Neuron (in vitro differentiated cells): ENCODE results near the gene PANK4.

ENCODE experiments used
- H2AFZ ChIP-seq: one replicate; pipeline ENCODE4 v1.6.1; 2013; ENCODE audit warnings: low read depth, mild to moderate bottlenecking, inconsistent platforms, low read length, moderate library complexity
- H3K27me3 ChIP-seq: one replicate; pipeline ENCODE4 v1.6.1; 2013; ENCODE audit warnings: low read length; ENCODE audit not compliant: insufficient read depth
- H3K36me3 ChIP-seq: one replicate; pipeline ENCODE4 v1.6.1; 2013; ENCODE audit warnings: low read length; ENCODE audit not compliant: insufficient read depth
- H3K4me1 ChIP-seq: one replicate; pipeline ENCODE4 v1.6.1; 2013; ENCODE audit warnings: low read length; ENCODE audit not compliant: insufficient read depth
- H3K4me3 ChIP-seq: 2 replicates; pipeline ENCODE4 v1.5.1; 2013; ENCODE audit warnings: mild to moderate bottlenecking, low read length, moderate library complexity
- H3K9me3 ChIP-seq: one replicate; pipeline ENCODE4 v1.6.1; 2013; ENCODE audit warnings: low read length

The PANK4 gene

GRCh38 chr1:2535455-2535854 is 9.1 kb upstream of the PANK4 start:
- H3K9me3 ChIP-seq = no peaks in the 10 kb centered on the region
- H3K4me1 ChIP-seq = peaks cover 71% of the 10 kb centered on the region
- no peaks in the 10 kb centered on the region for H3K36me3 ChIP-seq
- no peaks in the 10 kb centered on the region for H3K27me3 ChIP-seq
- H3K4me3 ChIP-seq = no peak overlapping the region
- no peak overlapping the region for H2AFZ ChIP-seq

DNA sequence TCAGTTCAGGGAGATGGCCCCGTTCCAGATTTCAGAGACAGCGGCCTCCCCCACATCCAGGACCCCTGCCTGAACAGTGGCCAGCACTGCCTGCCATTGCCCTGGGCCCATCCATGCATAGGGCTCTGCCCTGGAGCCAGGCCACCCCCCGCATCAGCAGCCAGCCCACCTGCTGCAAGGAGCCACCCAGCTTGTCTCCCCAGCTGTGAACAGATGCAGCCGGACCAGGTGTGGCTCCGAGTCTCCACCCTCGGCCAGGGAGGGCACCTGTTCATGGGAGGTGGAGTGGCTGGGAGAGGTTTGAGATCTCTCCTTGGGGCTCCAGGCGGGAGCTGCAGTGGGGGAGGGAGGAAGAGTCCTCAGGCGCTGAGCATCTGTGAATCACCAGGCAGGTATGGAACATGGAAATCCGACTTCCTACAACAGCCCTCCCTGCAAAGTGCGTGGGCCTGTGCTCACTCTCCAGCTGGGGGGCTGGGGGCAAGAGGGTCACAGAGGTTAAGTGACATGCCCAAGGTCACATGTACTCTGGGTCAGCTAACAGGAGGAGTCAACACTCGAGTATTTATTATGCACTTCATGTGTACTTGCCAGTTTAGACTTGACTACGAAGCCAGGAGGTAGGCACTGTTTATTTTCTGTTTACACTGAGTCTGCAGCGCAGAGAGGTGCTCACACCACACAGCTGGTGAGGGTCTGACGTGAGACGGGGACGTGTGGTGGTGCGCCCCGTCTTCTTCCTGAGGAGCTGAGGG is 8.5 kb upstream of the PANK4 start:
- Histone ChIP-seq H3K27me3 (no peaks in the 10 kb centered on the region), H3K36me3 (no peaks in the 10 kb centered on the region), H2AFZ (no peak overlapping the region), H3K4me1 (peaks cover 65% of the 10 kb centered on the region), H3K4me3 (no peak overlapping the region), H3K9me3 (no peaks in the 10 kb centered on the region)

- Histone ChIP-seq H3K36me3 (no peaks in the 10 kb centered on the region), H3K4me3 (no peak overlapping the region), H3K27me3 (no peaks in the 10 kb centered on the region), H3K9me3 (no peaks in the 10 kb centered on the region), H3K4me1 (peaks cover 60% of the 10 kb centered on the region), H2AFZ (no peak overlapping the region)
Measured at GRCh38 chr1:2534315-2534686, 7.9 kb upstream of the PANK4 start.

GRCh38 chr1:2533365-2533764 is 7.0 kb upstream of the PANK4 start:
- H3K27me3 ChIP-seq = no peaks in the 10 kb centered on the region
- peaks cover 65% of the 10 kb centered on the region for H3K4me1 ChIP-seq
- no peaks in the 10 kb centered on the region for H3K9me3 ChIP-seq

GRCh38 chr1:2532485-2533160 is 6.2 kb upstream of the PANK4 start:
- Histone ChIP-seq H3K4me3 (no peak overlapping the region), H3K9me3 (no peaks in the 10 kb centered on the region), H3K36me3 (peaks cover 6% of the 10 kb centered on the region), H3K4me1 (peaks cover 70% of the 10 kb centered on the region), H3K27me3 (no peaks in the 10 kb centered on the region), H2AFZ (no peak overlapping the region)

More at GRCh38 chr1:2533365-2533764, 7.0 kb upstream of the PANK4 start:
- Histone ChIP-seq H3K4me3 (no peak overlapping the region), H3K36me3 (peaks cover 6% of the 10 kb centered on the region), H2AFZ (no peak overlapping the region)

- Histone ChIP-seq H3K4me3 (peak overlapping the region; percentile 83), H3K36me3 (peaks cover 6% of the 10 kb centered on the region), H2AFZ (no peak overlapping the region), H3K9me3 (no peaks in the 10 kb centered on the region), H3K4me1 (peaks cover 74% of the 10 kb centered on the region), H3K27me3 (no peaks in the 10 kb centered on the region)
Measured at GRCh38 chr1:2530513-2531361, 4.3 kb upstream of the PANK4 start.

DNA sequence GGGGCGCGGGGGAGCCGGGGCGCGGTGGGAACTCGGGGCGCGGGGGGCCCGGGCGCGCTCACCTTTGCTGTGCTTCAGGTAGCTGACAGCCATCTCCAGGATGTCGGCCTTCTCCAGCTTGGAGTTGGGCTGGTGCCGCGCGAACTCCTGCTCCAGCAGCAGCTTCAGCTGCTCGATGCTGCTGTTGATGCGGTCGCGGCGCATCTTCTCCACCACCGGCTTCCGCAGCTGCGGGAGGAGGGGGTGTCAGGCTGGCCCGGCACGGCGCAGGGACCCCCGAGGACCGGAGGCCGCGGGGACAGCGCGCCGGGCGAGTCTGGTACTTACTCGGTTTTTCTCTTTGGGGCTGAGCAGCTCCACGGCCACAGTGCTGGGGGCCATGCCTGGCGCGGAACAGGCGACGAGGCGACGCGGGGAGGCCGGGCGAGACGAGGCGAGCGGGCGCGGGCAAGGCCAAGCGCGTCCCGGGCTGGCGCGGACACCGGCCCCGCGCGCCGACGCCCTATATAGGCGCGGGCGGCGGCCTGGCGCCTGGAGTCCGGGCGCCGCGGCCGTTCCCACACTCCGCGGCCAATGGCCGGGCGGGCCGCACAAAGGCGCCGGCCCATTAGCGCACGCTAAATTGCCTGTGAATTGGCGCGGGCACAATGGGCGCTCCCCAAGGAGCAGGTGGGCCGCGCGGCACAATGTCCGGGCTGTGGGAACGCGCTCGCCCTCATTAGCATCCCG is 3.6 kb upstream of the PANK4 start, which contains the start of gene HES5:
Gene HES5 (minus strand): TSS at position 480 of the 729 bp plus-strand sequence. CDS start 99 bp downstream, at position 381.
- Histone ChIP-seq H3K36me3 (peaks cover 6% of the 10 kb centered on the region), H3K4me3 (peak within 1 kb of the TSS; percentile 83), H3K9me3 (no peaks in the 10 kb centered on the region), H3K27me3 (no peaks in the 10 kb centered on the region), H3K4me1 (peaks cover 74% of the 10 kb centered on the region), H2AFZ (no peak within 1 kb of the TSS)

DNA sequence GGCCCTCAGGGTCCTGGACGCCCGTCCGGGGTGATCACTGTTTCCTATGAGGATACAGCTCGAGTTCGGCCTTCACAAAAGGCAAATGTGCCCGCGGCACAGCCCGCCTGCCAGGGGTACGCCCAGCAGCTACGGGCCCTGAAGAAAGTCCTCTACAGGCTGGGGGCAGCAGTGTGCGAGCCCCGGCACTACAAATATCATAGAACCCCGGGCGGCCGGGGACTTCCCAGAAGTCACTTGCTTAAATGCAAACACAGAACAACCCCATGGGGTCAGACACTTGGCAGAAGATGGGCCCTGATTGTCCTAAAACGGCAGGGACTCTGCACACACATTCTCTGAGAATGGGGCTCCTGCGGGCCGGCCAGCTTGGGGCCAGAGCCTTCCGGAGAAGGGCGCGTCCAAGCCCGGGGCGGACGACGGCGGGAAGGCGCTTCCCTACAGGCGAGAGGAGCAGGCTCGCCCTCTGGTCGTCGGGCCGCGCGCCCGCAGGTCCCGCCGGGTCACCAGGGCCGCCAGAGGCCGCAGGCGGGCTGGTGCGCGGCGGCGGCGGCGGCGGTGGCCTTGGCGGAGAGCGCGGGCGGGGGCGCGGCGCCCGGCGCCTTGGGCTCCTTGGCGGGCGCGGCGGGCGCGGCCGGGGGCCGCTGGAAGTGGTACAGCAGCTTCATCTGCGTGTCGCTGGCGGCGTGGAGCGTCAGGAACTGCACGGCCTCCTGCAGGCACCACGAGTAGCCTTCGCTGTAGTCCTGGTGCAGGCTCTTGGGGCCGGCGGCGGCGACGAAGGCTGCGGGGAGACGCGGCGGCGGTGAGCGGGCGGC is 2.8 kb upstream of the PANK4 start:
- Histone ChIP-seq H3K9me3 (no peaks in the 10 kb centered on the region), H2AFZ (no peak overlapping the region), H3K36me3 (peaks cover 6% of the 10 kb centered on the region), H3K4me3 (peak overlapping the region; percentile 83), H3K27me3 (no peaks in the 10 kb centered on the region), H3K4me1 (peaks cover 74% of the 10 kb centered on the region)

GRCh38 chr1:2528611-2528965 is 2.2 kb upstream of the PANK4 start:
- Histone ChIP-seq H3K27me3 (no peaks in the 10 kb centered on the region), H2AFZ (no peak overlapping the region), H3K36me3 (peaks cover 6% of the 10 kb centered on the region), H3K9me3 (no peaks in the 10 kb centered on the region), H3K4me1 (peaks cover 72% of the 10 kb centered on the region), H3K4me3 (peak overlapping the region; percentile 83)

DNA sequence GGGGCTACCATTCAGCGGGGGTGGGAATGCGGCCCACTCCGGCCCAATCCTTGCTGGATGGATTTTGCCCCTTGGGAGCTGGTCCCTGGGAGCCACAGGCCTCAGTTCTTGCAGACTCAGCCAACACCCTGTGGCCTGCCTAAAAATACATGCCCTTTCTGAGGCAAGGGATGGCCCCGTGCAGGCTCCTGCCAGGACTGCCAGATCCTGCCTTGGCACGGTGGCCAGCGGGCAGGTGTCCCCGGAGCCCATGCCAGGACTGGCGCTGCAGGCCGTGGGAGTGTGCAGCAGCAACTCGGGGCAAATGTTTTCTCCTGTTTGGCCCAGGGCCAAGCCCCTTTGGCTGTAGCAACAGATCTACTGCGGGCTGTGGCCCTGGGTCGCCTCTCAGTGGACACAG is 1.6 kb upstream of the PANK4 start:
- Histone ChIP-seq H2AFZ (no peak overlapping the region), H3K4me3 (peak overlapping the region; percentile 83), H3K36me3 (peaks cover 6% of the 10 kb centered on the region), H3K9me3 (no peaks in the 10 kb centered on the region), H3K4me1 (peaks cover 66% of the 10 kb centered on the region), H3K27me3 (no peaks in the 10 kb centered on the region)

GRCh38 chr1:2527556-2527860 is 1.1 kb upstream of the PANK4 start:
- Histone ChIP-seq H3K9me3 (no peaks in the 10 kb centered on the region), H3K27me3 (no peaks in the 10 kb centered on the region), H3K4me1 (peaks cover 61% of the 10 kb centered on the region), H3K4me3 (peak overlapping the region; percentile 83), H3K36me3 (peaks cover 6% of the 10 kb centered on the region), H2AFZ (no peak overlapping the region)
